Fibroblast of skin of right biceps (primary cell): Measurements from ENCODE around the gene MAST3.
A peak's percentile ranks its signal among the peaks of the same experiment; 100 is the strongest.

Experiments used
- DNase-seq: peaks from one replicate; pipeline ENCODE4 v3.0.0-alpha.2; 2013

Gene MAST3

DNA sequence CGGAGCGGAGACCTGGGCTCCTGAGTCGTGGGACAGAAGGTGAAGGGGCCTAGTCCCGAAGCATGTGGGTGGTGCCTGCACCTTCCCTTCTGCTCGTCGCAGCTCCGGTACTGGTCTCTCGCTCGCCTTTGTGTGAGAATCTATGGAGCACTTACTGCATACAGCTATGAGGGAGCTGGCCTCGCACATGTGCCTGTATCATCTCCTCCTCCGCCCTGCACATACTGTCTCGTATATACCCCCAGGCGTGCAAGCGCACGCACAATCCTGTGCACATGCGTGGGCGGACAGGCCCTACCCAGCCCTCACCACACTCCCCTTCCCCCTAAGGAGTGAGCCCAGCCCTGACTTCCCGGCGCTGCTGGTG, 64.0 kb downstream of the MAST3 start:
- DNase-seq = no peak

DNA sequence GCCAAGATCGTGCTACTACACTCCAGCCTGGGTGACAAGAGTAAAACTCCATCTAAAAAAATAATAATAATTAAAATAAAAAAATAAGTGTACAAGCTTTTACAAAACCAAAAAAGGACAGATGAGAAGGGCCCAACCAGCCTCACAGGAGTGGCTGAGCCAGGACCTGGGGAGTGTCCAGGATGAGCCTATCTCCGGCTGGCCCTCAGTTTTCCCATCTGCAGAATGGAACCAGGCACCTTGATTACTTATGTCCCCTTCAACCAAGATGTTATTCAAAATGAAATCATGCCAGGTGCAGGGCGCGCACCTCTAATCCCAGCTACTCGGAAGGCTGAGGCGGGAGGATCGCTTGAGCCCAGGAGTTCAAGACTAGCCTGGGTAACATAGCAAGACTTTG, 66.5 kb downstream of the MAST3 start:
- no peak for DNase-seq

DNA sequence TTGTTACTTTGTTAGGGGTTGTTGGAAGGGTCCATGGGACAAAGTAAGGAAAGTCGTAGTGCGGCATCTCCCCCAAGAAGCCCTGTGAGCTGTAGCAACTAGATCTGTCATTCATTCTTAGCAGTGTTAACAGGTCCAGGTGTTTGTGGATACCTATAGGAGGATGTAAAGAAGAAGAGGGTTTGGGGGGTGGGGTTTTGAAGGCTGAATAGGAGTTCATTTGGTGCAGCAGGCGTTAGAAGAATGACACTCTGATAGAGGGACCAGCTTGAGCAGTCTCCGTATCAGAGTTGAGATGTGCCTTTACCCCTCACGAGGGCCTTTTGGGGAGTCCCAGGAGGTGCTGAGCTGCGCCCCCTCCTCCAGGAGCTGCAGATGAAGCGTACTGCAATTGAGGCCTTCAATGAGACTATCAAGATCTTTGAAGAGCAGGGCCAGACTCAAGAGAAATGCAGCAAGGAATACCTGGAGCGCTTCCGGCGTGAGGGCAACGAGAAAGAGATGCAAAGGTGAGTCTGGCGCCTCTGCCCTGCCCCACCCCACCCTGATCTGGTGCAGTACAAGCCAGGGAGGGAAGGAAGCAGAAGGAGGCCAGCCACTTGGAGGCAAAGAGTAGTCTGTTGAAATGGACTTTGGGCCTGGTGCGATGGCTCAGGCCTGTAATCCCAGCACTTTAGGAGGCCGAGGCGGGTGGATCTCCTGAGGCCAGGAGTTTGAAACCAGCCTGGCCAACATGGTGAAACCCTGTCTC, 68.4 kb downstream of the MAST3 start:
- DNase-seq = no peak

DNA sequence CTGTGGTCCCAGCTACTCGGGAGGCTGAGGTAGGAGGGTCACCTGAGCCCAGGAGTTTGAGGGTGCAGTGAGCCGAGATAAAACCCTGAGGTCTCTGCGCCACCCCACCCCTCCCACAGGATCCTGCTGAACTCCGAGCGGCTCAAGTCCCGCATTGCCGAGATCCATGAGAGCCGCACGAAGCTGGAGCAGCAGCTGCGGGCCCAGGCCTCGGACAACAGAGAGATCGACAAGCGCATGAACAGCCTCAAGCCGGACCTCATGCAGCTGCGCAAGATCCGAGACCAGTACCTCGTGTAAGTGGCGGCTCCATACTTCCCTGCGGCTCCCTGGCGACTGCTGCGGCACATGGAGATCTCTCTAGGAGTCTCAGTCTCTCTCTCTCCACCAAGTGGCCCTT, 69.4 kb downstream of the MAST3 start:
- DNase-seq = no peak

GRCh38 chr19:18167975-18168645, 70.5 kb downstream of the MAST3 start:
- DNase-seq = peak; percentile 20

GRCh38 chr19:18168673-18169381, 71.2 kb downstream of the MAST3 start:
- DNase-seq = no peak

- DNase-seq = no peak
Measured at GRCh38 chr19:18170714-18171255, 73.2 kb downstream of the MAST3 start.

GRCh38 chr19:18171605-18172327, 74.2 kb downstream of the MAST3 start:
- DNase-seq = no peak

DNA sequence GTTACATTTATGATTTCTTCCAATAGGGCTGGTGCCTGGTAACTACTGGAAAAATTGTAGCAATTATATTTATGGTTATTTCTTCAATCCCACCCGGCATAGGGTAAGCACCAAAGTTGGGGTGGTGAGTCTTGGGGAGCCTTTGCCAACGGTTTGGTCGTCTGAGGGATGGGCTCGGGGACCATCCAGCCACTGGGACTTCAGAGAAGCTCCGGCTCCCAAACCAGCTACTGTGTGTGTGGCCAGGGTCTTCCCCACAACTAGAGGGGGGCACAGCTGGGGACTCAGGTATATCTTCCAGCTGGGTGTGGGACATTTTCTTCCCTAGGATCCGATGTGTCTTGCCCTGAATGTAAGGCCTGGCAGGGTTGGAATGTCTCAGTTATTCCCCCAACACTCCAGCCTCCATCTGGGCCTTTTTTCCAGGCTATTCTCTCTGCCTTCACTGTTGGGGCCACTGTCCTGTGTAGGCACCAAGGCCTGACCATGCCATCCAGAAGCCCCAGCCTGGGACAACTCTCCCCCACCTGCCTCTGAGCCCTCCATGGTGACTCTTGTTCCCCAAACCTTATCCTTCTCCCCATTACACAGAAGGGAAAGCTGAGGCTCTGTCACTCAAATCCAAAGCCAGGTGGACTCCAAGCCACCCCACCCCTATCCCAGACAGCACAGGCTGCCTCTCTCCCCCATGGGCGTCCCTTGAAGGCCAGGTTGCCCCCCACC, 74.9 kb downstream of the MAST3 start:
- DNase-seq = no peak

DNA sequence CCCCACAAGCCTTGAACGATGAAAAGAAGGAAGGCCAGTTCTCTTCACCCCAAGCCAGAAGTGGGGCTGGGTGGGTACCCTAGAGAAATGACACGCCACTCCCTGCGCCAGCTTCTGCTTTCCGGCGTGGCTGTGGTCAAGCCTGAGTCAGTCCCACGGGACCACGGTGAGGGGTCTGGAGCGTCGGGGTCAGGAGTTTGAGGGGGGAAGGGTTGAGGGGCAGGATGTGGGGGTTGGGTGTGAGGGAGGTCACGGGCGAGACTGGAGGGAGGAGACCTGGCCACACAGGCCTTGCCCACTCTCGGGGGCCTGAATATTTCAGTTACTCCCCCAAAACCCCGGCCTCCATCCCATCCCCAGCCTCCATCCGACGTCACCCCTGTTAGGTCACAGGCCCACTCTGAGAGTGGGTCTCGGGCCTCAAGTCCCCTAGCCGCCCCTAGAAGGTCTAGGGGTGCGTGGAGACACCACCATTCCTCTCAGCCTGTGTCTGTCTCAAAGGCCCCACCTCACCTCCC, 75.5 kb downstream of the MAST3 start:
- DNase-seq = peak; percentile 42

GRCh38 chr19:18173572-18174288, 76.2 kb downstream of the MAST3 start, which contains the start of gene IFI30:
IFI30 (plus strand) TSS chr19:18173813; CDS start chr19:18173842, 29 bp downstream.
- DNase-seq = peak; percentile 36

DNA sequence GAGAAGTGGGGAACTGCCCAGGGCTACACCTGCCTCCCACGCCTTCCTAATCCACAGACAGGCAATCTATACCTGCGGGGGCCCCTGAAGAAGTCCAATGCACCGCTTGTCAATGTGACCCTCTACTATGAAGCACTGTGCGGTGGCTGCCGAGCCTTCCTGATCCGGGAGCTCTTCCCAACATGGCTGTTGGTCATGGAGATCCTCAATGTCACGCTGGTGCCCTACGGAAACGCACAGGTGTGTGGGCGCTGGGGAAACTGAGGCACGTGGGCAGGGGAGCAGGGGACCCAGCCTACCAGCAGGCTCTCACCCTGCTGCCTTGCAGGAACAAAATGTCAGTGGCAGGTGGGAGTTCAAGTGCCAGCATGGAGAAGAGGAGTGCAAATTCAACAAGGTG, 77.4 kb downstream of the MAST3 start:
- DNase-seq = no peak

- DNase-seq = no peak
Measured at GRCh38 chr19:18176367-18177310, 79.1 kb downstream of the MAST3 start.

- DNase-seq = no peak
Measured at GRCh38 chr19:18179957-18180356, 82.4 kb downstream of the MAST3 start.

DNA sequence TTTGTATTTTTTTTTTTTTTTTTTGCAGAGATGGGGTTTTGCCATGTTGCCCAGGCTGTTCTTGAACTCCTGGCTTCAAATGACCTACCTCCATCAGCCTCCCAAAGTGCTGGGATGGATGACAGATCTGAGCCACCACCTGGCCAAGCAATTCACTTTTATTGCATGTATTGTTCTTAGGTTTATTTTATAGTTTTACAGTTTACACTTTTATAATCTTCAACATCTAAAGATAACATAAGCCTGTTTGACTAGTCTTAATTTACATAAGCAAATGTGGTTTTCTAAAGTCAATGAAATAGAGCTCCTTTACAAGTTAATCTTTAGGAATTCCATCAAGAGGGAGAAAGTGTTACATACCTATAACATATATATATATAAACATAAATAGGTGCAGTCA, 86.0 kb downstream of the MAST3 start:
- DNase-seq = no peak

DNA sequence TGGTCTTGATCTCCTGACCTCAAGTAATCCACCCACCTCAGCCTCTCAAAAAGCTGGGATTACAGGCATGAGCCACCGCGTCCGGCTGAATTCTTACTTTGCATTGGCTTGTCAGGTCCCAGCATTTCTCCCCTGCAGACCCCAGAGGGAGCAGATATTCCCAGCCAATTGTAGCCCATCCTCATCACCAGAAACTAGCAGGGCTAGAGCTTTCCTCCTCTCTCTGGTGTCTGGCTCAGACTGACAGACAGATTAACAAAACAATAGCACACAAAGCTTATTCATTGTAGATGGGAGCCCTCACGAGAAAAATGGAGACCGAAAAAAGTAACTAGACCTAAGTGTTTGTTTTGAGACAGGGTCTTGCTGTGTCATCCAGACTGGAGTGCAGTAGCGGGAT, 88.0 kb downstream of the MAST3 start:
- no peak for DNase-seq

- DNase-seq = no peak
Measured at GRCh38 chr19:18190278-18190677, 92.7 kb downstream of the MAST3 start.

- DNase-seq = no peak
Measured at GRCh38 chr19:18191640-18192062, 94.1 kb downstream of the MAST3 start.

DNA sequence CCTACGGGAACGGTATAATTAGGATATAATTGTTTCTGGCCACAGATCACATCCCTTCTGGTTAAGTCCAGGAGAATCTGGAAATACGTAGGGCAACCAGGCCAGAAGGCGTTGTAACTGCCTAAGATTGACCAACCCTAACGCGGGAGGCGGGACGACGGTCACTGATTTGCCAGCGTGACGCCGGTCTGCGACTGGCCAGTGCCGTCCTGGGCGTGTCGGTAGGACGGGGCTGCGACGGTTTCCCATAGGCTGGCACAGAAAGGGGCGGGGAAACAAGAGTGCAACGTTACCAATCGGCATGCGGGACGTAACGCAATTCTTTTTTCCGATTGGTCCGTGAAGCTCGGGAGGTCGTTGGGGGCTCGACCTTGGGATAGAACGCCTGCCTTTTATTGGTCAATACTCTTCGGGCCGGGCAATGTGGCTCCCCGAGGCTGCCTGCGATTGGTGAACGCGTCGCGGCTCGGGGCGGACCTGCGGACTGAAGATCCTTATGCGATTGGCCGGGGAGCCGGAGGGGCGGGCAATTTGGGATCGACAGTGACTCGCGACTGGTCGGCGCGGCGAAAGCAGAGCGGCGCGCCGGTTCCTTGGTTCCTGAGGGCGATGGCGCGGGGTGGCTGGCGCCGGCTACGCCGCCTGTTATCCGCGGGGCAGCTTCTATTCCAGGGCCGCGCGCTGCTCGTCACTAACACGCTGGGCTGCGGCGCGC, 95.3 kb downstream of the MAST3 start, which contains the start of gene MPV17L2:
TSS of gene MPV17L2 (plus strand) at position 546 of the 715 bp plus-strand sequence. CDS start at position 610, 64 bp downstream.
- DNase-seq = peak; percentile 100
